GM19467 (cell line): ENCODE results near the gene TEX19.
A peak's percentile ranks its signal among the peaks of the same experiment; 100 is the strongest.
"Not testable (repeated sequence)": the region's sequence is repeated elsewhere in the genome, so short reads cannot be mapped to it uniquely, and the experiment has no call there.

ENCODE experiments used
- ATAC-seq: cut with Tn5 transposase; IDR thresholded peaks from one replicate; pipeline ENCODE4 v1.9.1; 2021; ENCODE audit warnings: mild to moderate bottlenecking, moderate library complexity; ENCODE audit not compliant: unreplicated experiment

The TEX19 gene

DNA sequence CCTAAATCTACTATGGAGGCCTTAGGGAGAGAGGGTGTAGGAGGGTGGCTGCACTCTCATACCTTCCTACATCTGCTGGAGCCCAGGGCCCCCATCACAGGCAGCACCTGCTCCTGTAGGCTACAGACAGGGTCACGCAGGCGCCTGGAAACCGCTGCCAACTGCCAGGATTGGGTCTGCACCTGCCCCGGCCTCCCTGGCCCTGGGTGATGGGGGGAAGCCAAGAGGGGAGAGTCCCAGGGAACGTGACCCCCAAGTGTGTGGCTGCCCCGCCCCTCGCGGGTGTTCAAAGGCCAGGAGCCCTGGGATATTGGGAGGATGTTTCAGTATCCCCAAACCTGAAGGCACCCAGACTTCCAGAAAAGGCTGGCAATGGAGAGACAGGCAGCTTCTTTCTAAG lies 5.6 kb upstream of the TEX19 start:
- ATAC-seq: no peak

DNA sequence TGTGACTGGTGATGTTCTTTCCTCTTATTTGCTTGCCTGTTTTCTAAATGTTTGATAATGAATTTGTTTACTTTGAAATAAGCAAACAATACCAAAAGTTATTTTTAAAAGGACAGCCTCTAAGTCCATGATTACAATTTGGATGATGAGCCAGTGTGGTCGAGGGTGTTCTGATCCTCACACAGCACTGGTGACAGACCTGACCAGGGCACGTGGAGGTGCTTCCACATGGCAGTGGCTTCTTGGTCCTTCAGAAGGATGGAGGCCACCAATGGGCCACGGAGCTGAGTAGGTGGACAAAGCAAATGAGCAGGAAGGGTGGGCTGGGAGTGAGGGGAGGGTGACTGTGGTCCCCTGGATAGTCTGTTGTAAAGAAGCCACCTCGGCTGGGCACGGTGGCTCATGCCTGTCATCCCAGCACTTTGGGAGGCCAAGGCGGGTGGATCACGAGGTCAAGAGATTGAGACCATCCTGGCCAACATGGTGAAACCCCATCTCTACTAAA lies 4.2 kb upstream of the TEX19 start:
- ATAC-seq: no peak

DNA sequence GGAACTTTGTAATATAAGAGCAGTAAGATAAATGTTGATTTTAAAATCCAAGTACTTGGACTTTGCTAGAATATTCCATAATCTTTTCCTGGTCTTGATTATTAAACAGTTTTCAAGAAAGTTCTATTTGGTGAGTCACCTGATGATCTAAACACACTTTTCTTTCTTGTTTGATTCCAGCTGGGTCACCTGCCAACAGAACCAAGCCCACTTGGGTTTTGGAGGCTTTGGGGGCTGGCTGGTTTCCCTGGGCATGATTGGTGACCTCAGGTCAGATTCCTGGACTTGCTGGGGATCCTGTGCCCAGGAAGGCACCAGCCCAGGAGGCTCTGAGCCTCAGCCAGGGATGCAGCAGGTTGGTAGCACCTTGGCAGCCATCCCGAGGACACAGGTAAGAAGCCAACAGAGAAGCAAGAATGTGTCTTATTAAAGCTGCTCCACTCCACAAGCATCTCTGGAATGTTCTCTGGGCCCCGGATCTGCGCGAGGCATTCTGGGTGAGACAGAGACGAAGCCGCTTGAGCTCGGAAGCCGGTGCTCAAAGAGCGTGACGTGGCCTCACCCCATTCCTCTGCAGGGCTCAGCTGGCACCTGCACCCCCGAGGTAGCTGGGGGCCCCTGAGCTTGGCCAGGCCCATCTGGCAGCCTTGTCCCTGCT lies 3.1 kb upstream of the TEX19 start:
- no peak for ATAC-seq

DNA sequence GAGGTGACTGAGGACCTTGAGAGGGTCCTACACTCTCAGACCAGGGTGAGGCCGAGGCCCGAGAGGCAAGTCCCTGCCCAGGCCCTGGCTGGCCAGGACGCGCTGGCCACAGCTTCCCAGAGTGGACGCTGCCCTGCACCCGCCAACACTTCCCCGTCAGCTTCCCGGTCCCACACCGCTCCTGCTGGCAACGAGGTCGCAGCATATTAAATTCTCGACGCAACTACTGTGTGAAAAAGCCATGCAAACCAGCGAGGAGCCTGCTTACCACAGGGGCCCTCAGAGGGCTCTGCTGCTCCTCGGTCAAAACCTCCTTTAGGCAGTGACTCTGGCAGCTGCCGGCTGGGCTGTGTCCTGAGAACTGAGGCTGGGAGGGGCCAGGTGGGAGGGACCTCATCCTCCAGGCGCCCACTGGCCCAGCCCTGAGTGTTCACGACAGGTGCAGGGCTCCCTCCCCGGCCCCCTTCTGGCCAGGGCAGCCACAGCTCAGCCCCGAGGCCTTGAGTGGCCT lies 2.1 kb upstream of the TEX19 start:
- ATAC-seq: no peak

DNA sequence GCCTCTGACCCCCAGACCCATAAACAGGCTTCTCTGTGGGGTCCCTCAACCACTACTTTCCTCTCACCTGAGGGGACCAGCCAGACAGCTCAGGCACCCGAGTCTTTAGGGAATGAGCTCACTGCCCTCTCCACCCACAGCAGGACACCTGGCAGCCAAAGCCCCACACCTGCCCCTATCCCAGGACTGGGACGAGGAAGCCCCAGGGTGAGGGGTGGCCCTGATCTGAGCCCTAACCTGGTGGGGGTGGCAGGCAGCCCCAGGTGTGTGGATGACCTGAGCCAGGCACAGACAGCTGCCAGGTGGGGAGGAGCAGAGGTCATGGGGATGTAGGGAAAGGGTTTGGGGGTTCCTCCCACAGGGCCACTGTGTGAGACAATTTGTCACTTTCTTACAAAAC lies 1.7 kb upstream of the TEX19 start:
- no peak for ATAC-seq

DNA sequence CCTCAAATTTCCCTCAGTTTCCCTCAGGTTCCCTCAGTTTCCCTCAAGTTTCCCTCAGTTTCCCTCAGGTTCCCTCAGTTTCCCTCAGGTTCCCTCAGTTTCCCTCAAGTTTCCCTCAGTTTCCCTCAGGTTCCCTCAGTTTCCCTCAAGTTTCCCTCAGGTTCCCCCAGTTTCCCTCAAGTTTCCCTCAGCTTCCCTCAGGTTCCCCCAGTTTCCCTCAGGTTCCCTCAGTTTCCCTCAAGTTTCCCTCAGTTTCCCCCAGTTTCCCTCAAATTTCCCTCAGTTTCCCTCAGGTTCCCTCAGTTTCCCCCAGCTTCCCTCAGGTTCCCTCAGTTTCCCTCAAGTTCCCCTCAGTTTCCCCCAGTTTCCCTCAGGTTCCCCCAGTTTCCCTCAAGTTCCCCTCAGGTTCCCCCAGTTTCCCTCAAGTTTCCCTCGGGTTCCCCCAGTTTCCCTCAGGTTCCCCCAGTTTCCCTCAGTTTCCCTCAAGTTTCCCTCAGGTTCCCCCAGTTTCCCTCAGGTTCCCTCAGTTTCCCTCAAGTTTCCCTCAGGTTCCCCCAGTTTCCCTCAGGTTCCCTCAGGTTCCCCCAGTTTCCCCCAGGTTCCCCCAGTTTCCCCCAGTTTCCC lies 516 bp downstream of the TEX19 start:
- ATAC-seq: not testable (repeated sequence)

DNA sequence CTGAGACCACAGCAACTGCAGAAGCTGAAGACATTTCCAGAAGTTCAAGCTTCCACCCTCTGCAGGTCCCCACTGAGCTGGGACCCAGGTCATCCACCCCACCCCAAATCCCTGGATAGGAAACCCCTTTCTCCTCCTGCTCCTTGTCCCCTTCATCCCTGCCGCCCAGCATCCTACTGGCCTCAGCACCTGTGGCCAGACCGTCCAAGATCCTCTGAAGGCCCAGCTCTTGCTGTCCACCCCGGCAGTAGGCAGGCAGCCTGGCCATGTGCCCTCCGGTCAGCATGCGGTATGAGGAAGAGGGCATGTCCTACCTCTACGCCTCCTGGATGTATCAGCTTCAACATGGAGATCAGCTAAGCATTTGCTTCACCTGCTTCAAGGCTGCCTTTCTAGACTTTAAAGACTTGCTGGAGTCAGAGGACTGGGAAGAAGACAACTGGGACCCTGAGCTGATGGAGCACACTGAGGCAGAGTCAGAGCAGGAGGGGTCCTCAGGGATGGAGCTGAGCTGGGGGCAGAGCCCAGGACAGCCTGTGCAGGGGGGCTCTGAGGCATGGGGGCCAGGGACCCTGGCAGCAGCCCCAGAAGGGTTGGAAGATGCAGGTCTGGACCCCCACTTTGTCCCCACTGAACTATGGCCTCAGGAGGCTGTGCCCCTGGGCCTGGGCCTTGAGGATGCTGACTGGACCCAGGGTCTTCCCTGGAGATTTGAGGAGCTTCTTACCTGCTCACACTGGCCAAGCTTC lies 3.0 kb downstream of the TEX19 start:
- ATAC-seq: no peak

DNA sequence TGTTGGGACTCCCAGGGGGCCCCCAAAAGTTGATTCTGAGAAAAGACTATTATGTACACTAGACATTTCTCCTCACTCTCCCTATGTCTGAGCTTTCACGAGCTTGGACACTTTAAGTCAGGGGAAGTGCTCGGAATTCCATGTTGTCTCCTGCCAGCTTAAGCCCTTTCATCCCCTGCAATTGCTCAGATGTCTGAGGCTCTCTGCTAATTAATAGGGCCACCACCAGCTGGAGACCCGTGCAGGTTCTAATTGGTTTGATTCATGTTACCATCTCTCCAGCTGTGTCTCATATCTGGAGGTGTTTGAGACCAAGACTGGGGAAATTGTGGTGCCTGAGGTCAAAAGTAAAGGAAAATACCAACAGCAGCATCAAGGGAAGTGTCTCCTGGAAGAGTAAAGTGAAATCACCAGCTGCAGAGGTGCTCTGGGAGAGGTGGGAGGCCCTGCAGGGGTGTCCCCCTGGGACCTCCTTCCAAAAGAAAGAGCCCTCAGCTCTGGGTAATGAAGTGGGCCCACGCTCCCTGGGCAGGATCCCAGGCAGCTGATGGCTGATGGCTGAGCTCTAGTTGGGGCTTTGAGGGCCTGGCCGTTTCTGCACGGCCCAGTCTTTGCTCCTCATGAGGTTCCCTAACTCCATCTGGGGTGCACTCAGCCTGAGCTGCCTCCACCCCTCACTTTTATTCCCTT lies 6.7 kb downstream of the TEX19 start:
- no peak for ATAC-seq

DNA sequence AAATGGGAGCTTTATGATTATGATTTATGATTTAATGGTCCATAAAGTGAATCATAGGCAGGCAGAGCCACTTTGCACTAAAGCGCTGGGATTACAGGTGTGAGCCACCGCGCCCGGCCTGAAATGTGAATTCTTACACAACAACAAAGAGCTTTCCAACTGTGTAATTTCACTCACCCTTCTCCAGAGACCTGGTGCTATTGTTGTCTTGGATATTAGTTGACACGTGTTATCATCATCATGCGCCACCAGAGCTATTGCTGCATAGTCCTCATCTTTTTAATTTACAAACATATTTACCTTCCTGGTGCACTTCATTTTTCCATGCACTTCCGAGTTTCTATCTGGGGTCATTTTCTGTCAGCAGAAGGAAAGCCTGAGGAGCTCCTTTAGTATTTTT lies 7.7 kb downstream of the TEX19 start:
- no peak for ATAC-seq

DNA sequence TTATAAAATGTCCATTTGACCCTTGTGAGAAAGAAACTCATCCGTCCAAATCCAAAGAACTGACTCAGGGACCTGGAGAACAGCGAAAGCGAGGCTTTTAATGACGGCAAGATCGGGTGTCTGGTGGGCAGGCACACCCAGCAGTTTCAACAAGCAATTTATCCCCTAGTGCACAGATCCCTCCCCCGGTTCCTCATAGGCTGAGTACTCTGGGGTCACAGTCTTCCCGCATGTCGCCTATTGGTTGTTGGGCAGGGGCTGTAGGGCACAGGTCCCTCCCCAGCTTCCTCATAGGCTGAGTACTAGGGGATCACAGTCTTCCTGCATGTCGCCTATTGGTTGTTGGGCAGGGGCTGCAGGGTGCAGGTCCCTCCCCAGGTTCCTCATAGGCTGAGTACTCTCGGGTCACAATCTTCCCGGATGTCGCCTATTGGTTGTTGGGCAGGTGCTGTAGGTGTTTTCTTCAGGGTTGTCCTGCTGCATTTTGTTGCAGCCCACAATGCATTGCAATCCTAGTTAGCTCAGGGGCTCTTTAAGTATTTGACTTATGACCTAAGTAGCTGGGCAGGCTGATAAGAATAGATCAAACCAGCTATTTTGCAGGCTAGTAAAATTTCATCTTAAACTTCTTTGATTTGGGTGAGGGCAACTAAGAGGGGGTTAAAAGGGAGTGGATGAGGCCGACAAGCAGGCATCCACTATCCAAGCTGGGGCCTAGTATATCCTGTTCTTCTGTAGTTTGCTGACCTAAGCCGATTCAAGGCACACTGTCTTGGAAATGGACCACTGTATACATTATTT lies 8.9 kb downstream of the TEX19 start:
- ATAC-seq: no peak

DNA sequence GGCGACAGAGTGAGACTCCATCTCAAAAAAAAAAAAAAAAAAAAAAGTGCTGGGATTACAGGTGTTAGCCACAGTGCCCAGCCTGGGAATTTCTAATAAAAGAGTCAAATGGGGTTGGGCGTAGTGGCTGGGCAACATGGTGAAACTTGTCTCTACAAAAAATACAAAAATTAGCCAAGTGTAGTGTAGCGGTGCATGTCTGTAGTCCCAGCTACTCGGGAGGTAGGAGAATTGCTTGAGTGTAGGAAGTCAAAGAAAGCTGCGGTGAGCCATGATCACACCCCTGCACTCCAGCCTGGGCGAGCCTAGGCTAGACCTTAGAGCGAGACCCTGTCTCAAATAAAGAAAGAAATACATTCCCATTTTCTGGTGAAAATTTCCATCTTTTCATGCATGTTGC lies 10.2 kb downstream of the TEX19 start:
- ATAC-seq: no peak

DNA sequence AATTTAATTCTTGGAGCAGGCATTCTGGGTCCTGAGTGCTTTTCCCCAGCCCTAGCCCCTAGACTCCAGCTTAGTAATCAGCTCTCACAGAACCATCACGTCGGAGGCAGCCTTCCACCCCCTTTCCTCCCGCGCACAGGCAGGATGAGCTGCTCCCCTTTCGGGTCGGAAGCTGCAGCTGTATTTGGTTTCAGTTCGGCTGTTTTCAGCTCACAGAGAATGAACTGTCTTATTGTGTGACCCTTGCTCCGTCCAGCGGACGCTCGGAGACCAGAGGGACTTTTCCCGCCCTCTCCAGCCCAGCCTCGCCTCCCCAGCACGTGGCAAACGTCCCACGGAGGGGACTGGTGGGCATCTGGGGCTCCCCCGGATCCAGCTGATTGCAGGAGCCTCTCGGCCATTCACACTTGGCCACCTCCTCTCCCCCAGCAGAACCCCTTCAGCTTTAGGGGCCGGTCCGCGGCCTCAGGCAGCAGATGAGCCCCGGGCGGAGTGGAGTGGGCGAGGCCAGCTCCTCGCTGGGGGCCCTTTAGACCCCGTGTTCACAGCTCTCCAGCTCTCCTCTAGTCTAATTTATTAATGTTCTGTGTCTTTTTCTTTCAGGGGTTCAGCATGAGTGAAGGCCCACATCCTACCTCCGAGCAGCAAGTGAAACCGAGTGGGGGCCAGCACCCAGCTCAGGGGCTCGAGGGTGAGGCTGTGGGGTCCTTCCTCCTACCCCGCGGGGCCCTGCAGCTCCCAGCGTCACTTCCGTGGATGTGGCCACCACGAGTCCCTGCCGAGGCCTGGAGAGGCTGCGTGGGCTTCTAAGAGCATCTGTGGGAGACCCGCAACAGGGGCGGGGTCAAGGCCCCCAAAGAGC lies 11.7 kb downstream of the TEX19 start:
- ATAC-seq: peak; percentile 67

DNA sequence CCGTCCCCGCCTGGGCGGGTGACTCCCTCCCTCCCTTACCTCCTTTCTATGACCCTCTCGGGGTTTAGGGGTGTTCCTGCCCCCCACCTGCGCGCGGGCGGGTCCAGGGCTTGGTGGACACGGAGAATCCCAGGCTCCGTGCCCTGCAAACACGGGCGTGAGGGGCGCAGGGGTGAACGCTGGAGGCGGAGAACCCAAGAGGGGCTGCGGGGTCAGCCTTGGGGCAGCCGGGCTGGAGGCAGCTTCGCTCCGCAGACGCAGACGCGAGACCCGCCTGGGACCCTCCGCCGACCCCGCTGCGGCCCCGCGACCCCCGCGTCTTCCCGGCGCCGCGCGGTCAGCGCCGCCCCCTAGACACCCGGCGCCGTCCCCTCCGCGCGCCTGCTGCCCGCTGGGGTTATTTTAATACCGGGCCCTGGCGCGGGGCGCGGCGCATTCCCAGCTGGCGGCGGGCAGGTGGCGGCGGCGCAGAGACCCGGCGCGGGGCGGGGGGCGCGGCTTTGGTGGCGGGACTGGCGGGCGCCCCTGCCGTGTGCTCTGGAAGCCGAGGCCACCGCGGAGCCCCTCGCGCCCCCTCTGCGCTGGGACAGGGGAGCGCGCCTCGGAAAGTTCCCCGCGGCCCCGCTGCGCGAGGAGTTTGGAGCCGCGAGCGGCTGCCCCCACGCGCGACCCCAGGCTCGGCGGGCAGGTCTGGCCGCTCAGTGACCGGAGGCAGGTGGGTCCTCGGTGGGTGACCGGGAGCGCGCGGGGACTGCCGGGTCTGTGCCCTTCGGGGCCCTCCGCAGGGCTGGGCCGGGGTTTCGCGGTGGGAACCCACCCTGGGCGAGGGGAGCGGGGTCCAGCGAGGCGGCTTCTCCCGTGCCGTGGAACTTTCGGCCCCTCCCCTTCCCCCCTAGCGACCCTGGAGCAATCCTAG lies 12.5 kb downstream of the TEX19 start, which contains the start of gene UTS2R:
TSS of gene UTS2R (plus strand) at position 433 of the 916 bp plus-strand sequence. CDS start 2,560 bp downstream, outside the sequence.
- no peak for ATAC-seq

DNA sequence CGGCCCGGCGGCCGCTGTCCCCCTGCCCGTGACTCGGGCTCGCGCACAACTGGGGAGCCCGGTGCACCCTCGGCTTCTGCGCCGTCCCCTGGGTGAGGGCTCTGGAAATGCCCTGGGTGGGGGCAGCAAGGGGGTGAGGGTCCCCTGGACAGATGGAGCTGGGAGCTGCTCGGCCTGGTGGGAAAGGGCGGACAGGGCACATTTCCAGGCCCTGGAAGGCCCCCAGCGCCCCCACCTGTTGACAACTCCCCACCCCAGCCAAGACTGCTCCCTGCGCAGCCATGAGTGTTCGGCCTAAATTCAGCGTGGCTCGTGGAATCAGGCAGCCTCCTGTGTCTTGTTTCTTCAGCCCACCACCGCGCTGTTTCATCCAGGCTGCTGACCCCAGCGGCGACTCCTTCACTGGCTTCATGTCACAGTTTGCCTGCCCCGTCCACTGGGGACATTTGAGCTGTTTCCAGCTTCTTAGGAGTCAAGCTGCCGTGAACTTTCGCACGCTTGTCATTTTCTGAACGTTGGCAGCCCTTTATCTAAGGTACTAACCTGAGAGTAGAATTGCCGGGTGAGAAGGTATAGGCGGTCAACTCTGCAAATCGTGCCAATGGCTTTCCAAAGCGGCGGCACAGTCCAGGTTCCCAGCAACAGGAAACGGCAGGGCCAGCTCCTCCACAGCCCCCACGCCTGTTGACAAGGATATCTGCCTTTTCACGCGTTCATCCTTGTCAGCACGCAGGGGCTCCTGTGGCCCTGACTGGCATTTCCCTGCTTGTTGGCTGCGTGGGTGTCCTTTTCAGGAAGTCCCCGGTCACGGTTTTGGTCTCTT lies 13.4 kb downstream of the TEX19 start:
- no peak for ATAC-seq

DNA sequence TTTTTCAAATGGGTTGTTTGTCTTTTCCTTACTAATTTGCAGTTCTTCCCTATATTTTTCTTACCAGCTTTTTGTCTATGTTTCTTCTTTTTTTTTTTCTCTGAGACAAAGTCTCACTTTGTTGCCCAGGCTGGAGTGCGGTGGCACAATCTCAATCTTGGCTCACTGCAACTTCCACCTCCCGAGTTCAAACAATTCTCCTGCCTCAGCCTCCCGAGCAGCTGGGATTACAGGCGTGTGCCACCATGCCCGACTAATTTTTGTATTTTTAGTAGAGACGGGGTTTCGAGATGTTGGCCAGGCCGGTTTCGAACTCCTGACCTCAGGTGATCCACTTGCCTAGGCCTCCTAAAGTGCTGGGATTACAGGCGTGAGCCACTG lies 14.0 kb downstream of the TEX19 start:
- ATAC-seq: not testable (repeated sequence)

DNA sequence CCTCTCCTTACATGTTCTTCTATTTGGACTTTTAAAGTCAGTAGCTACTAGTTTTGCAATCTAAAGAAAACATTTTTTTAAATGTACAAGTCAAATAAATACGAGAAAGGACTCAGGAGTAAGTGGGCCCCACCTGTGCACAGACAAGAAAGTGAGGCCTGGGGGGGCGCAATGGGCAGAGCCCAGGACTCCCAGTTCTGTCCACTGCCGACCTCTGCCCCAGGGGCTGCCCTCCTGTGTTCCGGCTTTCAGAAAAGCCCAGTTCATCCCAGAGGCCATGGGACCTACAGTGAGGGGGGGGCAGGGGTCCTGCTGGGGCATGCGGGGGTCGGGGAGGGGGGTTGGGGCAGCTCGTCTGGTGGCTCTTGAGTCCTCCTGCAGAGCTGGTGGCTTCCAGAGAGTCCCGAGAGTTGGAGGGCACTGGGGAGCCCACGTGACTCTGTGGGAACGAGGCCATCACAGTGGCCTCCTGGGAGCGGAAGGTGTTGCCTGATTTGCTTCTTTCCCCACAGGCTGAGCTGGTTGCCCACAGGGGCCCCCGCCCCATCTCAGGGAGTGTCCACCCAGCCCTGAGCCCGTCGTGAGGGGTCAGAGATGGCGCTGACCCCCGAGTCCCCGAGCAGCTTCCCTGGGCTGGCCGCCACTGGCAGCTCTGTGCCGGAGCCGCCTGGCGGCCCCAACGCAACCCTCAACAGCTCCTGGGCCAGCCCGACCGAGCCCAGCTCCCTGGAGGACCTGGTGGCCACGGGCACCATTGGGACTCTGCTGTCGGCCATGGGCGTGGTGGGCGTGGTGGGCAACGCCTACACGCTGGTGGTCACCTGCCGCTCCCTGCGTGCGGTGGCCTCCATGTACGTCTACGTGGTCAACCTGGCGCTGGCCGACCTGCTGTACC lies 14.9 kb downstream of the TEX19 start:
- no peak for ATAC-seq
